Measurements from ENCODE around the gene CRYAB.

Gene CRYAB

GRCh38 chr11:111947143-111947542, 35.6 kb upstream of the CRYAB start:
- DNase-seq (ENCODE audit: insufficient read length, low spot score) (no peak), FAIRE-seq (no peak)
- TF ChIP-seq CTCF (IDR thresholded peaks at IDR 0.05; ENCODE audit: insufficient read depth, missing control alignments): no peak

- TF ChIP-seq CTCF (IDR thresholded peaks at IDR 0.05; ENCODE audit: insufficient read depth, missing control alignments): no peak
- FAIRE-seq: no peak
Measured at GRCh38 chr11:111946499-111946898, 34.9 kb upstream of the CRYAB start.

GRCh38 chr11:111945198-111945597, 33.6 kb upstream of the CRYAB start:
- TF ChIP-seq CTCF (IDR thresholded peaks at IDR 0.05; ENCODE audit: insufficient read depth, missing control alignments): no peak
- DNase-seq (ENCODE audit: insufficient read length, low spot score) (no peak), FAIRE-seq (no peak)

More at GRCh38 chr11:111946499-111946898, 34.9 kb upstream of the CRYAB start:
- DNase-seq (ENCODE audit: insufficient read length, low spot score): no peak

- no peak for FAIRE-seq
- DNase-seq (ENCODE audit: insufficient read length, low spot score): no peak
- TF ChIP-seq CTCF (IDR thresholded peaks at IDR 0.05; ENCODE audit: insufficient read depth, missing control alignments): no peak
Measured at GRCh38 chr11:111944651-111945051, 33.1 kb upstream of the CRYAB start.

- no peak for TF ChIP-seq CTCF (IDR thresholded peaks at IDR 0.05; ENCODE audit: insufficient read depth, missing control alignments)
- DNase-seq (ENCODE audit: insufficient read length, low spot score) (no peak), FAIRE-seq (no peak)
Measured at GRCh38 chr11:111944139-111944538, 32.6 kb upstream of the CRYAB start.

- DNase-seq (ENCODE audit: insufficient read length, low spot score) (no peak), FAIRE-seq (no peak)
- TF ChIP-seq CTCF (IDR thresholded peaks at IDR 0.05; ENCODE audit: insufficient read depth, missing control alignments): no peak
Measured at GRCh38 chr11:111942829-111943228, 31.3 kb upstream of the CRYAB start.

GRCh38 chr11:111941963-111942362, 30.4 kb upstream of the CRYAB start:
- FAIRE-seq (no peak), DNase-seq (ENCODE audit: insufficient read length, low spot score) (no peak)
- TF ChIP-seq CTCF (IDR thresholded peaks at IDR 0.05; ENCODE audit: insufficient read depth, missing control alignments): no peak
